Femur (tissue), 1 donor: Measurements from ENCODE around the gene PCDHB7.
"Not testable (repeated sequence)": the region's sequence is repeated elsewhere in the genome, so short reads cannot be mapped to it uniquely, and the experiment has no call there.

Source experiments
- DNase-seq: peaks from one replicate; pipeline ENCODE4 v3.0.0-alpha.2; 2017

PCDHB7 gene

GRCh38 chr5:141172381-141173204, at the start of gene PCDHB7:
Gene PCDHB7, plus strand, starts transcription at chr5:141172644. Its CDS starts 192 bp downstream, at chr5:141172836.
- DNase-seq = no peak

DNA sequence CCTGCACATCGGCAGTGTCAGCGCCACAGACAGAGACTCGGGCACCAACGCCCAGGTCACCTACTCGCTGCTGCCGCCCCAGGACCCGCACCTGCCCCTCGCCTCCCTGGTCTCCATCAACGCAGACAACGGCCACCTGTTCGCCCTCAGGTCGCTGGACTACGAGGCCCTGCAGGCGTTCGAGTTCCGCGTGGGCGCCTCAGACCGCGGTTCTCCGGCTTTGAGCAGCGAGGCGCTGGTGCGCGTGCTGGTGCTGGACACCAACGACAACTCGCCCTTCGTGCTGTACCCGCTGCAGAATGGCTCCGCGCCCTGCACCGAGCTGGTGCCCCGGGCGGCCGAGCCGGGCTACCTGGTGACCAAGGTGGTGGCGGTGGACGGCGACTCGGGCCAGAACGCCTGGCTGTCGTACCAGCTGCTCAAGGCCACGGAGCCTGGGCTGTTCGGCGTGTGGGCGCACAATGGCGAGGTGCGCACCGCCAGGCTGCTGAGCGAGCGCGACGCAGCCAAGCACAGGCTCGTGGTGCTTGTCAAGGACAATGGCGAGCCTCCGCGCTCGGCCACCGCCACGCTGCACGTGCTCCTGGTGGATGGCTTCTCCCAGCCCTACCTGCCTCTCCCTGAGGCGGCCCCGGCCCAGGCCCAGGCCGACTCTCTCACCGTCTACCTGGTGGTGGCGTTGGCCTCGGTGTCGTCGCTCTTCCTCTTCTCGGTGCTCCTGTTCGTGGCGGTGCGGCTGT, 48.9 kb upstream of the PCDHB7 start:
- DNase-seq = not testable (repeated sequence)

DNA sequence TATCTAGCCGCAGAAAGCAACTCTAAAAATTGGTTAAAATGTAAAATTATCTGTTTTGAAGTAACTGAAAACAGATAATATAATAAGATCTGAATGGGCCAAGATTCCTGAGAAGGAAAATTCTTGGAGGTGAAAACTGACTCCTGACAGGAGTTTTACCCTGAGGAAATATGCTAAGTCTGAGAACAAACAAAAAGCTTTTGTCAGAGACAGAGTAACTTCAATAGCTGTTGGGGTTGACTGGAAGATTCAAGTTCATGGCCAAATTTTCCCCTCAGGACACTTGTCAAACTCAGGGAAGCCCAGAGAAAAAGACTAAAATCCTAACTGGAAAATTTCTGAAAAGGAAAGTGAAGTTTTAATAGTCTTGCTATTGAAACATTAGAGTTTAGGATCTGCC, 45.1 kb upstream of the PCDHB7 start:
- no peak for DNase-seq

DNA sequence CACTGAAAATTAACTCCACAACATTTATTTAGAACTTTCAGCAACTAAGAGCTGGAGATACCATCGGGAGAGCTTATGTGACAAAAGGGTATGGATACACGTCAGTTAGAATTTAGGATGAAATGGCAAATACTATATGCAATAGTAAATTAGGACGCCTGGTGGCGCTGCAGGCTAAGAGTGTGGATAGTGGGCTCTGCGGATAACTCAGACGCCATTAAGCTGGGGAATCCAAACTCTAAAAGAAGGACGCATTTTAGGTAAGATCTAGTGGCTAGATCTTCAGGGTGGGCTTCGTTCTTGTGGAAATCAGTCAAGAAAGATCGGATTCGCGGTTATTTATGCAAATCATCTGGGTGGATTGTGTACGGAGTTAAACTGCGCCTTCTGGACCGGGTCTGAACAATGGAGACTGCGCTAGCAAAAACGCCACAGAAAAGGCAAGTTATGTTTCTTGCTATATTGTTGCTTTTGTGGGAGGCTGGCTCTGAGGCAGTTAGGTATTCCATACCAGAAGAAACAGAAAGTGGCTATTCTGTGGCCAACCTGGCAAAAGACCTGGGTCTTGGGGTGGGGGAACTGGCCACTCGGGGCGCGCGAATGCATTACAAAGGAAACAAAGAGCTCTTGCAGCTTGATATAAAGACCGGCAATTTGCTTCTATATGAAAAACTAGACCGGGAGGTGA, 37.3 kb upstream of the PCDHB7 start, which contains the start of gene PCDHB5:
Gene PCDHB5, plus strand, starts transcription at position 177 of the 688 bp plus-strand sequence. Its CDS starts 229 bp downstream, at position 406.
- no peak for DNase-seq

DNA sequence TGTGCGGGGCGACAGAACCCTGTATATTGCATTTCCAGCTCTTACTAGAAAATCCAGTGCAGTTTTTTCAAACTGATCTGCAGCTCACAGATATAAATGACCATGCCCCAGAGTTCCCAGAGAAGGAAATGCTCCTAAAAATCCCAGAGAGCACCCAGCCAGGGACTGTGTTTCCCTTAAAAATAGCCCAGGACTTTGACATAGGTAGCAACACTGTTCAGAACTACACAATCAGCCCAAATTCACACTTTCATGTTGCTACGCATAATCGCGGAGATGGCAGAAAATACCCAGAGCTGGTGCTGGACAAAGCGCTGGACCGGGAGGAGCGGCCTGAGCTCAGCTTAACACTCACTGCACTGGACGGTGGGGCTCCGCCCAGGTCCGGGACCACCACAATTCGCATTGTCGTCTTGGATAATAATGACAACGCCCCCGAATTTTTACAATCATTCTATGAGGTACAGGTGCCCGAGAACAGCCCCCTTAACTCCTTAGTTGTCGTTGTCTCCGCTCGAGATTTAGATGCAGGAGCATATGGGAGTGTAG, 36.7 kb upstream of the PCDHB7 start:
- DNase-seq = no peak

DNA sequence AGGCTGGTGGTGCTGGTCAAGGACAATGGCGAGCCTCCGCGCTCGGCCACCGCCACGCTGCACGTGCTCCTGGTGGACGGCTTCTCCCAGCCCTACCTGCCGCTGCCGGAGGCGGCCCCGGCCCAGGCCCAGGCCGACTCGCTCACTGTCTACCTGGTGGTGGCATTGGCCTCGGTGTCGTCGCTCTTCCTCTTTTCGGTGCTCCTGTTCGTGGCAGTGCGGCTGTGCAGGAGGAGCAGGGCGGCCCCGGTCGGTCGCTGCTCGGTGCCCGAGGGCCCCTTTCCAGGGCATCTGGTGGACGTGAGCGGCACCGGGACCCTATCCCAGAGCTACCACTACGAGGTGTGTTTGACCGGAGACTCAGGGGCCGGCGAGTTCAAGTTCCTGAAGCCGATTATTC, 35.1 kb upstream of the PCDHB7 start:
- not testable (repeated sequence) for DNase-seq

- DNase-seq = no peak
Measured at GRCh38 chr5:141149812-141150211, 22.6 kb upstream of the PCDHB7 start, which contains the start of gene PCDHB6. Gene PCDHB6, plus strand, starts transcription at chr5:141150057. Its CDS starts 201 bp downstream, at chr5:141150258.

- DNase-seq = no peak
Measured at GRCh38 chr5:141150224-141150992, 22.0 kb upstream of the PCDHB7 start.

GRCh38 chr5:141150993-141151325, 21.5 kb upstream of the PCDHB7 start:
- DNase-seq = no peak

DNA sequence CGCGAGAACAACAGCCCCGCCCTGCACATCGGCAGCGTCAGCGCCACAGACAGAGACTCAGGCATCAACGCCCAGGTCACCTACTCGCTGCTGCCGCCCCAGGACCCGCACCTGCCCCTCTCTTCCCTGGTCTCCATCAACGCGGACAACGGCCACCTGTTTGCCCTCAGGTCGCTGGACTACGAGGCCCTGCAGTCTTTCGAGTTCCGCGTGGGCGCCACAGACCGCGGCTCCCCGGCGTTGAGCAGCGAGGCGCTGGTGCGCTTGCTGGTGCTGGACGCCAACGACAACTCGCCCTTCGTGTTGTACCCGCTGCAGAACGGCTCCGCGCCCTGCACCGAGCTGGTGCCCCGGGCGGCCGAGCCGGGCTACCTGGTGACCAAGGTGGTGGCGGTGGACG, 20.8 kb upstream of the PCDHB7 start:
- DNase-seq = not testable (repeated sequence)

GRCh38 chr5:141152096-141152495, 20.3 kb upstream of the PCDHB7 start:
- not testable (repeated sequence) for DNase-seq

GRCh38 chr5:141155540-141156374, 16.7 kb upstream of the PCDHB7 start:
- no peak for DNase-seq

DNA sequence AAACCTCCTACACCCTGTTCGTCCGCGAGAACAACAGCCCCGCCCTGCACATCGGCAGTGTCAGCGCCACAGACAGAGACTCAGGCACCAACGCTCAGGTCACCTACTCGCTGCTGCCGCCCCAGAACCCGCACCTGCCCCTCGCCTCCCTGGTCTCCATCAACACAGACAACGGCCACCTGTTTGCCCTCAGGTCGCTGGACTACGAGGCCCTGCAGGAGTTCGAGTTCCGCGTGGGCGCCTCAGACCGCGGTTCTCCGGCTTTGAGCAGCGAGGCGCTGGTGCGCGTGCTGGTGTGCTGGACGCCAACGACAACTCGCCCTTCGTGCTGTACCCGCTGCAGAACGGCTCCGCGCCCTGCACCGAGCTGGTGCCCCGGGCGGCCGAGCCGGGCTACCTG, 15.1 kb upstream of the PCDHB7 start:
- not testable (repeated sequence) for DNase-seq

DNA sequence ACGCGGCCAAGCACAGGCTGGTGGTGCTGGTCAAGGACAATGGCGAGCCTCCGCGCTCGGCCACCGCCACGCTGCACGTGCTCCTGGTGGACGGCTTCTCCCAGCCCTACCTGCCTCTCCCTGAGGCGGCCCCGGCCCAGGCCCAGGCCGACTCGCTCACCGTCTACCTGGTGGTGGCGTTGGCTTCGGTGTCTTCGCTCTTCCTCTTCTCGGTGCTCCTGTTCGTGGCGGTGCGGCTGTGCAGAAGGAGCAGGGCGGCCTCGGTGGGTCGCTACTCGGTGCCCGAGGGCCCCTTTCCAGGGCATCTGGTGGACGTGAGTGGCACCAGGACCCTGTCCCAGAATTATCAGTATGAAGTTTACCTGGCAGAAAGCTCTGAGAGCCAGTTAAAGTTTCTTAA, 14.5 kb upstream of the PCDHB7 start:
- DNase-seq = not testable (repeated sequence)

DNA sequence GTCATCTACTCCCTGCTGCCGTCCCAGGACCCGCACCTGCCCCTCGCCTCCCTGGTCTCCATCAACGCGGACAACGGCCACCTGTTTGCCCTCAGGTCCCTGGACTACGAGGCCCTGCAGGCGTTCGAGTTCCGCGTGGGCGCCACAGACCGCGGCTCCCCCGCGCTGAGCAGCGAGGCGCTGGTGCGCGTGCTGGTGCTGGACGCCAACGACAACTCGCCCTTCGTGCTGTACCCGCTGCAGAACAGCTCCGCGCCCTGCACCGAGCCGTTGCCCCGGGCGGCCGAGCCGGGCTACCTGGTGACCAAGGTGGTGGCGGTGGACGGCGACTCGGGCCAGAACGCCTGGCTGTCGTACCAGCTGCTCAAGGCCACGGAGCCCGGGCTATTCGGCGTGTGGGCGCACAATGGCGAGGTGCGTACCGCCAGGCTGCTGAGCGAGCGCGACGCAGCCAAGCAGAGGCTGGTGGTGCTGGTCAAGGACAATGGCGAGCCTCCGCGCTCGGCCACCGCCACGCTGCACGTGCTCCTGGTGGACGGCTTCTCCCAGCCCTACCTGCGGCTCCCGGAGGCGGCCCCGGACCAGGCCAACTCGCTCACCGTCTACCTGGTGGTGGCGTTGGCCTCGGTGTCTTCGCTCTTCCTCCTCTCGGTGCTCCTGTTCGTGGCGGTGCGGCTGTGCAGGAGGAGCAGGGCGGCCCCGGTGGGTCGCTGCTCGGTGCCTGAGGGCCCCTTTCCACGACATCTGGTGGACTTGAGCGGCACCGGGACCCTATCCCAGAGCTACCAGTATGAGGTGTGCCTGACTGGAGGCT, 2.1 kb downstream of the PCDHB7 start:
- DNase-seq = not testable (repeated sequence)

DNA sequence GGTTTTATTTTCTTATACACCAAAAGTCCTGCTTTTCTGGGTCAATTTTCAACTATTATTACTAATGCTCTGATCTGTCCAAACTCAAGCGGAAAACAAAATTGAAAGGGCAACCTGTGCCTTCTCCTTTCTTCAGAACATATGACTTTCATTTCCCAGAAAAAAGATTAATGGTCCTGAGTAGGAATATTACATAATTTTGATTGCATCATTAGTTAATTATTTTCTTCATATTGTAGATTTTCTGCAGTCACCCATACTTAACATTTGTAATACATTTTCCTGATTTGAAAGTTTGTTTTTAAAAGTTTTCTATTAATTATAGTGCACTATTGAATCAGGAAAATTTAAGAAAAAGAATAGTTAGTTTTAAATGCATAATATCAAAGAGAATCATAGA, 3.5 kb downstream of the PCDHB7 start:
- DNase-seq = no peak

DNA sequence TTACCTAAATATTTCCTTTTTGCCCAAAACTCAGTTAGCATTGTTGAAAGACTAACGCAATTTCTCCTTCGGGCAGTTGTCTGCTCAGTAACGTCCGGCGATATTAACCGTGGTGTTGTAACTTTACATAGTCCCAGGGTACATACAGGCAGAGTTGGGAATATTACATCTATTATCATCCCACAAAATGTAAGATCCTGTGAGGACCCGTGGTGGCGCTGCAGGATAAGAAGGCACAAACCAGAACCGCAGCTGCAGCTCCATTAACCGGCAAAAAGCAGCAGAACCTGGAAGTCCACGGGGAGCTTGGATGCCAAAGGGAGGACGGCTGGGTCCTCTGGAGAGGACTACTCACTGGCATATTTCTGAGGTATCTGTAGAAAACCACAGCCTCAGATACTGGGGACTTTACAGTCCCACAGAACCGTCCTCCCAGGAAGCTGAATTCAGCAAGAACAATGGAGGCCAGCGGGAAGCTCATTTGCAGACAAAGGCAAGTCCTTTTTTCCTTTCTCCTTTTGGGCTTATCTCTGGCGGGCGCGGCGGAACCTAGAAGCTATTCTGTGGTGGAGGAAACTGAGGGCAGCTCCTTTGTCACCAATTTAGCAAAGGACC, 5.2 kb downstream of the PCDHB7 start, which contains the start of gene PCDHB8:
Gene PCDHB8, plus strand, starts transcription at position 214 of the 615 bp plus-strand sequence. Its CDS starts 245 bp downstream, at position 459.
- DNase-seq = not testable (repeated sequence)

- DNase-seq = not testable (repeated sequence)
Measured at GRCh38 chr5:141179371-141179770, 6.9 kb downstream of the PCDHB7 start.

- DNase-seq = not testable (repeated sequence)
Measured at GRCh38 chr5:141179876-141180275, 7.4 kb downstream of the PCDHB7 start.

GRCh38 chr5:141180313-141180712, 7.9 kb downstream of the PCDHB7 start:
- DNase-seq = no peak
